B cell (primary cell): ENCODE data around the gene MED17. TPM values are rescaled to one million over a fixed set of nuclear protein-coding genes. Genes with fewer than 3 reads are reported as not detected.

ENCODE experiments used
- ATAC-seq: fragments of 200-7000 bp; cut with Tn5 transposase; one replicate; pipeline ENCODE4 v1.10.0; 2021; ENCODE audit warnings: low read depth, mild to moderate bottlenecking, moderate number of reproducible peaks, moderate library complexity
- CTCF ChIA-PET: fragments of 350-600 bp; sonication (Branson Sonifier 250); formaldehyde crosslinking; loops from one replicate; lab custom pipeline; 2021; ENCODE audit warnings: antibody characterized with exemption, inconsistent platforms; lab: Charles Lee
- POLR2A ChIA-PET: fragments of 350-600 bp; sonication (Branson Sonifier 250); formaldehyde crosslinking; loops from one replicate; lab custom pipeline; 2021; ENCODE audit warnings: antibody characterized with exemption; lab: Charles Lee
- DNase-seq: peaks from one replicate; pipeline ENCODE4 v3.0.0; 2013
- H2AFZ ChIP-seq: 2 replicates; pipeline ENCODE4 v1.6.1; 2012; ENCODE audit warnings: mild to moderate bottlenecking, low read depth, low read length; ENCODE audit not compliant: insufficient read depth, poor library complexity, severe bottlenecking
- H3K27ac ChIP-seq, 2 donors: 1 replicate in 1 of 2; 2 replicates in 1 of 2; pipeline ENCODE4 v1.5.1; 2012 to 2013; ENCODE audit warnings: low read length in 2 of 2, mild to moderate bottlenecking in 2 of 2, moderate library complexity in 1 of 2
- H3K27me3 ChIP-seq, 4 experiments: fragments of 200-600 bp in 1 of 4; sonication (generic) in 1 of 4; replicated peaks in 1 of 4; 1 replicate in 2 of 4; 2 replicates in 2 of 4; pipeline versions ENCODE4 v1.6.1 to v1.7.0; 2013 to 2016; ENCODE audit warnings: low read length in 3 of 4, mild to moderate bottlenecking in 2 of 4, mixed read lengths in 1 of 4, moderate library complexity in 1 of 4; ENCODE audit not compliant: insufficient read depth in 4 of 4, control insufficient read depth in 3 of 4; ENCODE audit errors: control extremely low read depth in 1 of 4
- H3K36me3 ChIP-seq, 2 experiments: replicated peaks in 1 of 2; 1 replicate in 1 of 2; 2 replicates in 1 of 2; pipeline versions ENCODE4 v1.6.1 to v1.7.1; 2013; ENCODE audit warnings: low read length in 1 of 2; ENCODE audit not compliant: insufficient read depth in 2 of 2, control insufficient read depth in 1 of 2; ENCODE audit errors: control extremely low read depth in 1 of 2, extremely low read depth in 1 of 2
- H3K4me1 ChIP-seq, 2 donors: fragments of 200-600 bp in 1 of 2; sonication (generic) in 1 of 2; 1 replicate in 1 of 2; 2 replicates in 1 of 2; pipeline versions ENCODE4 v1.5.1 to v1.6.1; 2013 to 2017; ENCODE audit warnings: low read length in 2 of 2; ENCODE audit not compliant: control insufficient read depth in 2 of 2, insufficient read depth in 2 of 2
- H3K4me2 ChIP-seq: replicated peaks from 2 replicates; pipeline ENCODE3; 2012; ENCODE audit warnings: mild to moderate bottlenecking, low read depth, low read length; ENCODE audit not compliant: poor library complexity, severe bottlenecking
- H3K4me3 ChIP-seq, 5 experiments: fragments of 200-600 bp in 1 of 5; sonication (generic) in 1 of 5; 1 replicate in 3 of 5; 2 replicates in 2 of 5; pipeline versions ENCODE4 v1.5.1 to v1.7.0; 2011 to 2016; ENCODE audit warnings: low read length in 4 of 5, mild to moderate bottlenecking in 4 of 5, low read depth in 2 of 5, control low read depth in 1 of 5, moderate library complexity in 1 of 5; ENCODE audit not compliant: insufficient read depth in 1 of 5; ENCODE audit errors: control extremely low read depth in 1 of 5, extremely low read depth in 1 of 5
- H3K79me2 ChIP-seq: fragments of 200-600 bp; sonication (generic); one replicate; pipeline ENCODE4 v1.6.0; 2016; ENCODE audit warnings: low read length; ENCODE audit not compliant: control insufficient read depth, insufficient read depth
- H3K9ac ChIP-seq: fragments of 200-600 bp; sonication (generic); 2 replicates; pipeline ENCODE4 v1.6.1; 2017; ENCODE audit warnings: mild to moderate bottlenecking, low read length, moderate library complexity
- H3K9me3 ChIP-seq, 3 donors: one replicate each; pipeline versions ENCODE4 v1.6.1 to v1.7.1; 2013; ENCODE audit warnings: low read length in 2 of 3; ENCODE audit not compliant: control insufficient read depth in 2 of 3, insufficient read depth in 1 of 3; ENCODE audit errors: control extremely low read depth in 1 of 3
- H4K20me1 ChIP-seq: 2 replicates; pipeline ENCODE4 v1.6.0; 2012; ENCODE audit warnings: mild to moderate bottlenecking, low read length; ENCODE audit not compliant: insufficient read depth, control insufficient read depth, poor library complexity, severe bottlenecking
- H3K27ac Mint-ChIP-seq: one replicate; pipeline ENCODE4 v1.8.0; 2021; ENCODE audit warnings: mixed read lengths
- H3K27me3 Mint-ChIP-seq: one replicate; pipeline ENCODE4 v1.8.0; 2021; ENCODE audit warnings: mixed read lengths
- H3K4me1 Mint-ChIP-seq: one replicate; pipeline ENCODE4 v1.8.0; 2021; ENCODE audit warnings: mixed read lengths
- H3K4me3 Mint-ChIP-seq: one replicate; pipeline ENCODE4 v1.8.0; 2021; ENCODE audit warnings: mixed read lengths
- H3K9me3 Mint-ChIP-seq: one replicate; pipeline ENCODE4 v1.8.0; 2022; ENCODE audit warnings: mixed read lengths; ENCODE audit not compliant: insufficient read depth
- EZH2 ChIP-seq: IDR thresholded peaks from 2 replicates; pipeline ENCODE4 v1.6.1; 2012; ENCODE audit warnings: borderline replicate concordance, low read depth, mild to moderate bottlenecking, moderate library complexity, low read length; ENCODE audit not compliant: insufficient read depth, poor library complexity, severe bottlenecking
- WGBS: methylation state at CpG from one replicate; pipeline ENCODE4 v1.1.5; 2013; ENCODE audit warnings: missing lambda C conversion rate; ENCODE audit not compliant: insufficient coverage; 5-methylcytosine and 5-hydroxymethylcytosine counted together
- intact Hi-C: fragments of 100-400 bp; cut with micrococcal nuclease; formaldehyde crosslinking; loops from one replicate; pipeline ENCODE4 v1.10.0; 2022
- polyA plus RNA-seq: library from polyadenylated mRNA; depleted of rRNA; stranded (reverse); fragments of >200 nt; gene quantifications from 2 replicates; pipeline ENCODE4 v1.2.3, GENCODE V29; 2012
- total RNA-seq, 2 donors: library from RNA; stranded (reverse); fragments of 120-200 nt in 1 of 2; gene quantifications; 1 replicate in 1 of 2; 2 replicates in 1 of 2; pipeline versions ENCODE4 v1.2.3 to v1.2.4, GENCODE V29; 2013 to 2022
- TF ChIP-seq, protein P1 (sequence below): fragments of 200-600 bp; IDR thresholded peaks from one replicate; pipeline ENCODE4 v1.8.0; 2022; ENCODE audit warnings: antibody characterized with exemption, mild to moderate bottlenecking

MED17 gene
- total and polyA plus RNA-seq, 2 donors (not counting 1 experiment from before 2014, with no cell fraction given), result 26.1 to 78.1 TPM

DNA sequence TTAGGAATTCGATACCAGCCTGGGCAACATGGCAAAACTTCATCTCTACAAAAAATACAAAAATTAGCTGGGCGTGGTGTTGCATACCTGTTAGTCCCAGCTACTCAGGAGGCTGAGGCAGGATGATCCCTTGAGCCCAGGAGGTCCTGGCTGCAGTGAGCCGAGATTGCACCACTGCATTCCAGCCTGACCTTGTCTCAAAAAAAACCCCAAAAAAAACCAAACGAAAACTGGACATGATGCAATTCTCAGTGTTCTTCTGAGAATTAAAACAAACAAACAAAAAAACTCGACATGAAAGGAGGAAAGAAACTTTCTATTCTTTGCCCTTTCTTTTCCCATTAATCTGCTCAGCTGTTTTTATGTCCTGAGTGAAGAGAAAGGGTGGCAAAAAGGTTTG lies 7.4 kb downstream of the MED17 start:
- Histone ChIP-seq H3K27me3 (no peaks in the 10 kb centered on the region), H3K36me3 (peaks cover 0 to 82% of the 10 kb centered on the region in 2 experiments), H3K4me3 (no peak overlapping the region), H2AFZ (no peak overlapping the region), H3K4me2 (no peak overlapping the region), H3K9ac (no peak overlapping the region), H3K4me1 (peaks cover 5 to 6% of the 10 kb centered on the region in 2 donors), H3K27ac (no peak overlapping the region), H3K9me3 (no peaks in the 10 kb centered on the region), H4K20me1 (peaks cover 50% of the 10 kb centered on the region), H3K79me2 (peaks cover 35% of the 10 kb centered on the region)
- WGBS, result 93% methylated on average over 4 of the region's 5 CpGs
- intact Hi-C loops, result no loop called here
- Mint-ChIP-seq H3K4me1 (peaks cover 15% of the 10 kb centered on the region), H3K27ac (no peak overlapping the region), H3K4me3 (no peak overlapping the region), H3K27me3 (no peaks in the 10 kb centered on the region), H3K9me3 (no peaks in the 10 kb centered on the region)
- TF ChIP-seq, protein P1, sequence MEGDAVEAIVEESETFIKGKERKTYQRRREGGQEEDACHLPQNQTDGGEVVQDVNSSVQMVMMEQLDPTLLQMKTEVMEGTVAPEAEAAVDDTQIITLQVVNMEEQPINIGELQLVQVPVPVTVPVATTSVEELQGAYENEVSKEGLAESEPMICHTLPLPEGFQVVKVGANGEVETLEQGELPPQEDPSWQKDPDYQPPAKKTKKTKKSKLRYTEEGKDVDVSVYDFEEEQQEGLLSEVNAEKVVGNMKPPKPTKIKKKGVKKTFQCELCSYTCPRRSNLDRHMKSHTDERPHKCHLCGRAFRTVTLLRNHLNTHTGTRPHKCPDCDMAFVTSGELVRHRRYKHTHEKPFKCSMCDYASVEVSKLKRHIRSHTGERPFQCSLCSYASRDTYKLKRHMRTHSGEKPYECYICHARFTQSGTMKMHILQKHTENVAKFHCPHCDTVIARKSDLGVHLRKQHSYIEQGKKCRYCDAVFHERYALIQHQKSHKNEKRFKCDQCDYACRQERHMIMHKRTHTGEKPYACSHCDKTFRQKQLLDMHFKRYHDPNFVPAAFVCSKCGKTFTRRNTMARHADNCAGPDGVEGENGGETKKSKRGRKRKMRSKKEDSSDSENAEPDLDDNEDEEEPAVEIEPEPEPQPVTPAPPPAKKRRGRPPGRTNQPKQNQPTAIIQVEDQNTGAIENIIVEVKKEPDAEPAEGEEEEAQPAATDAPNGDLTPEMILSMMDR, result no peak
- no peak for TF ChIP-seq EZH2
- no peak for DNase-seq
- ATAC-seq, result no peak
- POLR2A ChIA-PET, result no interaction called here
- CTCF ChIA-PET, result interaction anchor here (0.7 kb wide), 1 partner anchor 118 kb away, joined by 3 read pairs; no protein-coding TSS in a partner anchor

DNA sequence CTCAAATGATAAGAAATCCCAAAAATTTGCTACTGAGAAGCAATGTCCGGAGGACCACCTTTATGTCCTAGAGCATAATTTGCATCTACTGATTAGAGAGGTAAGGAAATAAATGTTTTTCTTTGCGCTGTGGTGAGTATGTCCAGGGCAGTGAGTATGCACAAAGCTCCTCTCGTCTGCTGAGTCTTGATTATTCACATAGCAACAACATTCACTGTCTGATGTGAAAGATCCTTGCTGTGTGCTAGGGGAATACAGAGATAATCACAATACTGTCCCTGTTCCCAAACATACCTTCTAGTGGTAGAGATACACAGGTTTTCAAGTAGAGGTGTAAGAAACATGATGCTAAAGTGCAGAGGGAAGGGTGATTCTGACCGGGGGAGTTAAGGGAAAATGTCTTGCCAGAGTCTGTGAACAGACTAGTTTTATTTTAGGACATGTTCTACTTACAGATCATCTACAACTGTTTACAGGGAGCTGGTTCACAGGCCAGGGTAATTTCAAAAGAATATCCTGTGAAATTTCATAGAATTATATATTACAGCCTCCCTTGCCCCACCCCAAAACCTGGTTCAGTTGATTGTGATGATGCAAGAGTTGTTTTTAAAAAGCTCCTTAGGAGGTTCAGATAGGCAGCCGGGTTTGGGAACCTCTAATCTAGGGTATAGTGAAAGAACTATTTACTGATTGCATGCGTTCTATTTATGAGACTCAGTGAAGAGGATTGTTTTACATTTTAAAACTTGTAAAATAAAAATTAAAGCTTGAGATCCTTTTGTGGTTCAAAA lies 12.6 kb downstream of the MED17 start:
- H3K79me2 ChIP-seq, result peaks cover 3% of the 10 kb centered on the region
- no peaks in the 10 kb centered on the region for H3K4me1 Mint-ChIP-seq
- ChIA-PET CTCF (no interaction called here), POLR2A (no interaction called here)
- no peak overlapping the region for H3K27ac Mint-ChIP-seq
- 100% methylated on average over 2 of the region's 6 CpGs for WGBS
- no peaks in the 10 kb centered on the region for H3K9me3 Mint-ChIP-seq
- H3K27ac ChIP-seq, result no peak overlapping the region
- no peaks in the 10 kb centered on the region for H3K27me3 ChIP-seq
- no peaks in the 10 kb centered on the region for H3K4me1 ChIP-seq
- H3K9ac ChIP-seq, result no peak overlapping the region
- intact Hi-C loops, result no loop called here
- H3K27me3 Mint-ChIP-seq, result no peaks in the 10 kb centered on the region
- H3K4me3 ChIP-seq, result no peak overlapping the region
- TF ChIP-seq, protein P1, result no peak
- TF ChIP-seq EZH2, result no peak
- peaks cover 0 to 88% of the 10 kb centered on the region in 2 experiments for H3K36me3 ChIP-seq
- H2AFZ ChIP-seq, result no peak overlapping the region
- H3K4me3 Mint-ChIP-seq, result no peak overlapping the region
- no peak overlapping the region for H3K4me2 ChIP-seq
- no peak for DNase-seq
- no peak for ATAC-seq
- no peaks in the 10 kb centered on the region for H3K9me3 ChIP-seq
- H4K20me1 ChIP-seq, result peaks cover 19% of the 10 kb centered on the region
